NCI-H226 (cell line): Measurements from ENCODE around the gene C3orf49.

Source experiments
- DNase-seq: peaks from one replicate; pipeline ENCODE4 v3.0.0-alpha.2; 2015

C3orf49 gene

GRCh38 chr3:63892773-63893352 is 73.8 kb downstream of the C3orf49 start:
- DNase-seq: no peak

- DNase-seq: no peak
These were observed 76.5 kb downstream of the C3orf49 start for GRCh38 chr3:63895422-63896189.

GRCh38 chr3:63896332-63897030 is 77.4 kb downstream of the C3orf49 start:
- no peak for DNase-seq
